Measurements from ENCODE around the gene CCDC27.
"Not testable (repeated sequence)": the region's sequence is repeated elsewhere in the genome, so short reads cannot be mapped to it uniquely, and the experiment has no call there.

CCDC27 gene

GRCh38 chr1:3800795-3801194 is 48.5 kb downstream of the CCDC27 start:
- not testable (repeated sequence) for DNase-seq

DNA sequence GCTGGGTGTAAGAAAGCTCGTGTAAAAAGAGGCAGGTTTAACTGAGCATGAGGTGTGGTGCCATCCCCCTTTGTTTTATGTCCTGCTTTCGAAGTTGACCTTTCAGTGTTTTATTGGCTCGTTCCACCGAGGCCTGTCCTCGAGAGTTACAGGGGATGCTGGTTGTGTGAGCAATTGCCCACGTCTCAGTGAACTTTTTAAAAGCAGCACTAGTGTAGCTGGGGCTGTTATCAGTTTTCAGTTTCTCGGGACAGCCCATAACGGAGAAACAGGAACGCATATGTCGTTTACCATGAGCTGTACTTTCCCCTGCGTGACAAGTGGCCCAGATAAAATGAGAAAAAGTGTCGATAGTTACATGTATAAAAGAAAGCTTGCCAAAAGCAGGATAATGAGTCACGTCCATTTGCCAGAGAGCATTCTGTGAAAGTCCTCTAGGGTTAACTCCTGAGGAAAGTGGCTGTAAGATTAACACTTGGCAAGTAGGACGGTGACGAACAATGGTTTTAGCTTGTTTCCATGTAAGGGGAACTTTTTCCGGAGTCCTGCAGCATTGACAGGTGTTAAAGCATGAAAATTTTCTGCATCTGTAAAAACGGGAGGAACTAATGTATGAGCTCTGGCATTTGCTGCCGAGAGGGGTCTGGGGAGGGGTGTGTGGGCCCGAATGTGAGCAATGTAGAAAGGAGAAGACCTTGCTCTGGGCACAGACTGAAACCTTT is 51.8 kb downstream of the CCDC27 start:
- DNase-seq = no peak

- not testable (repeated sequence) for DNase-seq
These were observed 52.3 kb downstream of the CCDC27 start for GRCh38 chr1:3804627-3804944.

DNA sequence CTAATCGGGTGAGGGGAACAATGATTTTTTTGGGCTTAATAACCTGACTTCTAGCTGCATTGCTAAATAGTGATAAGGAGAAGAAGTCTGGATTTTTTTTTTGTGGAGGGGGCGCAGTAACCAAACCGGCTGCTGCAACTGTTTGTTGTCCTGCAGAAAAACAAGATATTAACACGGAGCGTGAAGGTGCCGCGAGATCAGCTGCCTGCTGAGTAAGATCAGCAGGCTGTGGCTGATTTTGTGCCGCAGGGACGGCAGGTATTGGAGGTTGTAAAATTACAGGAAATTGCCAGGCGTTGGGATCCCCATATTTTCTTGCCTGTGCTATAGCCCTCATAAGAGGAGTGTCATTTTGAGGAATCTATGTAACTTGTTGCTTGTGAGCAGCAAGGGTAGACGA is 52.8 kb downstream of the CCDC27 start:
- DNase-seq = no peak

- DNase-seq = no peak
These were observed 55.5 kb downstream of the CCDC27 start for GRCh38 chr1:3807769-3808168.

GRCh38 chr1:3809680-3810079 is 57.4 kb downstream of the CCDC27 start:
- DNase-seq = no peak

- DNase-seq = not testable (repeated sequence)
These were observed 58.0 kb downstream of the CCDC27 start for GRCh38 chr1:3810149-3810761.

- no peak for DNase-seq
These were observed 59.3 kb downstream of the CCDC27 start for GRCh38 chr1:3811595-3811911.

DNA sequence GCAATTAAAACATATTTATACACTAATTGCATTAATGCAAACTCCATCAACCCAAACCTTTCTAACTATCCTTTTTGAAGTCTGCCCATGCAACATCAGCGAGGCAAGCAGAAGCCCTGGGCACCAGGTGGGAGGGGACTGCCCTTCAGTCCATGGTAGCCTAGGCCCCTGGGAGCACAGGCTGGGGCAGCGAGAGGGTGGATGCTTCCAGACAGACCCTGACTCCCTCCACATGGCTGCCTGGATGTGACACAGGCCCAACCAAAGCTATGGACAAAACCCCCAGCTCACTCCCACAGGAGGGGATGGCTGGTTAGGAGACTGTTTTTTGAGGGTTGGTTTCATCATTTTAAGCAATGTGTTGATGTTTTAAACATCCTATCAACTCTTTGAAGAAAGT is 61.8 kb downstream of the CCDC27 start:
- DNase-seq = no peak

- DNase-seq = no peak
These were observed 62.7 kb downstream of the CCDC27 start for GRCh38 chr1:3814771-3815561.

- no peak for DNase-seq
These were observed 64.3 kb downstream of the CCDC27 start for GRCh38 chr1:3816331-3817137.

- DNase-seq = no peak
These were observed 65.0 kb downstream of the CCDC27 start for GRCh38 chr1:3817138-3817740.

GRCh38 chr1:3817821-3818597 is 65.8 kb downstream of the CCDC27 start:
- DNase-seq = no peak

GRCh38 chr1:3819771-3820200 is 67.5 kb downstream of the CCDC27 start:
- DNase-seq = no peak

DNA sequence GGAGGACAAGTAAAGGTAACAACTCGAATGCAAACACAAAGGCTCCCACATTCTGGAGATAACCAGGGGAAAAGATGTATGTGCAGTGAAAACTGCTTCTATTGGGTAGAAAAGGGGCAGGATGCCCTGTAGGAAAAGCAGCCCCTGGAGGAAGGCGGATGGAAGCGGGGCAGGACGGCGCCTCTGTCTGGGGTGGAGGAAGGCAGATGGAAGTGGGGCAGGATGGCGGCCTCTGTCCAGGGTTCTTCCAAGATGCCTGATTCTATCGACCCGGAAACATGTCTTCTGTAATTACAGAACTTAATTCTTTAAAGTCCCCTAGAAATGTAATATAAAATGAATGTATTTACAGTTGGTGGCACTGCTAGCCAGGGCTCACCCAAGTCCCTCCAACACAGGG is 68.1 kb downstream of the CCDC27 start:
- no peak for DNase-seq

- DNase-seq = no peak
These were observed 68.8 kb downstream of the CCDC27 start for GRCh38 chr1:3821004-3821403.
